HTERT RPE-1 (cell line): ENCODE measurements around the gene HPS4.

Experiments
- in situ Hi-C: fragments of 300-500 bp; cut with MboI; formaldehyde crosslinking; loops from 4 replicates; pipeline ENCODE4 v1.14.3; 2020; ENCODE audit warnings: low sequenced_read_pairs

HPS4 gene

DNA sequence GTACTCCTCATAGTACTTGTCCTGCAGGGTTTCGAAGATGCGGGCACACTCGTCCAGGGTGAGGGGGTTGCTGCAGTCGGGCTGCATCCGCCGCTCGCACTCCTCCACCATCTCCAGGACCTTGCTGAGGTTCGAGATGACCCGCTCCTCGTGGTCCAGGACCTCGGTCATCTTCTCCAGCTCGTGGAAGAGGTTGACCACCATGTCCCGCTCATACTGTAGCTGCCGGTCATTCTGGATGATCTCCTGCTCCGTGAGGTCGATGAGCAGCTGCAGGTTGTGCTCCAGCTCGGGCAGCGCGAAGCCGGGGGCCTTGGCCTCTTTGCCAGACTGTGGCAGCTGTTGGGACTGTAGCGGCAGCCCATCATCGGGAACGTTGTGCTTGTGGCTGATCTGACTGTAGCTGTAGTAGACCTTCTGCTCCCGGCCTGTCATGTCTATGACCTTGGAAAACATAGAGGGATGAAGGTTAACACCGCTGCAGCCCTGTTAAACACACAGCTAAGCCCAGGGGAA, 15.7 kb upstream of the HPS4 start:
- in situ Hi-C loops = no loop called here

DNA sequence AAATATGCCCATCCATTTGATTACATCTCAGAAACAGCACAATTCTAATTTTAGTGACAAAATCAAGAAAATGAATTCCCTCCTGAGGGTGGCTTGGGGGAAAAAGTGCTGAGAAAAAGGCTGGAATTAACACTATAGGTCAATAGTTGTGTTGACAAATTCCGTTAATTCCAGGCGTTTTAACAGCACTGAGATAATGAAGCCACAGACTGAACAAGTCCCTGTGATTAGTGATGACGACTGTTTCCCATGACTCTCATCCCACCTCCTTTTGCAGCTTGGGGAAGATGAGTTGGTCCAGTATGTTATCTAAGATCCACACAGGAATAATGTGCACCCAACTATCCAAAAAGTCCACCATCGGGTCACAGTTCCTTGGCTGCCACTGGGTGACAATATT, 12.9 kb upstream of the HPS4 start:
- in situ Hi-C loops = no loop called here

- in situ Hi-C loops = no loop called here
Observed at GRCh38 chr22:26494506-26494905, 10.9 kb upstream of the HPS4 start.

- in situ Hi-C loops = no loop called here
Observed at GRCh38 chr22:26492220-26492619, 8.6 kb upstream of the HPS4 start.

GRCh38 chr22:26489447-26490036, 6.0 kb upstream of the HPS4 start:
- in situ Hi-C loops = no loop called here

GRCh38 chr22:26487996-26488395, 4.4 kb upstream of the HPS4 start:
- in situ Hi-C loops = no loop called here

DNA sequence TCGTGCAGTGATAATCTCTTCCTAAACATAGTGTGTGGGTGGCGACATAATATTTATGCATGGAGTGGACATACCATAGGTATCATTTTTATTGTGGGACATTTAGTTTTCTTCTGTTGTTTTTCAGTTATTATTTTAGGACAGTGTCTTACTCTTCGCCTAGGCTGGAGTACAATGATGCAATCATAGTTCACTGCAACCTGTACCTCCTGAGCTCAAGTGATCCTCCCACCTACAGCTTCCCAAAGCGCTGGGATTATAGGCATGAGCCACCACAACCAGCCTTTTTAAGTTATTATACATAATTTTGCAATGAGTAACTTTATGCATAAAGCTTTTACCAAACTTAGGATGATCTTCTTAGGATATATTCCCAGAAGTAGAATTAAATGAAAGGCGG, 2.8 kb upstream of the HPS4 start:
- in situ Hi-C loops = no loop called here

GRCh38 chr22:26485806-26486390, 2.3 kb upstream of the HPS4 start:
- in situ Hi-C loops = no loop called here

DNA sequence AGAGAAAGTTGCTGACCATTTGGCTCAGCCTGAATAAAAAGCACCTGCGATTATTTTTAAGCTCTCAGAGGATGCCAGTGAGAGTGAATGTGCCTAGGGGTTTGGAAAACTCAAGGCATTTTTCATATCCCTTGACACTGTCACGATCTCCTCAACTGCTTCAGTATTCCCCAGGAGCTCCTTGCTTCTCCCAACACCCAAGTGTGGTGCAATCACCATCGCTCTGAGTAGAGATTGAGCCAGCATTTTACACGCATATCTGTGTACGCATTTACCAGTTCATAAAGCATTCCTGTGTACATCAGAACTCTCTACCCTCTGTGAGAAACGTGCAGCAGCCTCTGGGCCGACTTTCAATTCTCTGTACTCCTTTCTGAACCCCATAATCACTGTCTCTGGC, 1.4 kb upstream of the HPS4 start:
- in situ Hi-C loops = no loop called here

DNA sequence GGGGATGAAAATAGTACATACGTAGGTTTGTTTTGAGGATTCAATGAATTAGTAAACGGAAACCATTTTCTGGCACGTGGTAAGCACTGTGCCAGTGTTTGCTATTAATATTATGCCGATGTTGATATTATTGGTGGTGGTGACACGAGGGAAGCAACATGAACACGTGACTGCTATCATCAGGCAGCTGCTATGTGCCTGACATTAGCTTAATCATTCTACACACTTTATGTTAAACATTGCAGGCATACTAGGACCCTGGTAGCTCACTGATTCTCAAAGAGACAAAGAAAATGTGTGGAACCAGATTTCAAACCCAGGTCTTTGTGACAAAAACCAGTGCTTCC, 750 bp upstream of the HPS4 start:
- in situ Hi-C loops = no loop called here

GRCh38 chr22:26483043-26483438, 542 bp downstream of the HPS4 start:
- in situ Hi-C loops = no loop called here

DNA sequence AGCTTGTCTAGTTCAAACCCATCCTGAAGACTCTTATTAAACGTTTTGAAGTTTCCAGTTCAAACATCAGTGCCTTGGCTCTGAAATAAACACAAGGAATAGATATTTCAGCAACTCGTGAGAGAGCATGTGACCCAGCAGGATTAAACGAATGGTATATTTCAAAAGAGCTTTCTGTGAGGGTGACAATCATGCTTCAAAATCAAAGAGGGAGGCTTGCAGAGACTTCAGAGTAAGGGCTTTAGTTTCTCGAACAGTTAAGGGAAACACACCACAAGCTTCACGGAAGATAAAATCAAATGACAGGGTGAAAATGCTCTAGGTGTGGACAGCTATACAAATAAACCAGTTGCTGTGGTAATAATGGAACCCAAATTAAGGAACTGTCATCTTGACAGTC, 1.4 kb downstream of the HPS4 start:
- in situ Hi-C loops = no loop called here

DNA sequence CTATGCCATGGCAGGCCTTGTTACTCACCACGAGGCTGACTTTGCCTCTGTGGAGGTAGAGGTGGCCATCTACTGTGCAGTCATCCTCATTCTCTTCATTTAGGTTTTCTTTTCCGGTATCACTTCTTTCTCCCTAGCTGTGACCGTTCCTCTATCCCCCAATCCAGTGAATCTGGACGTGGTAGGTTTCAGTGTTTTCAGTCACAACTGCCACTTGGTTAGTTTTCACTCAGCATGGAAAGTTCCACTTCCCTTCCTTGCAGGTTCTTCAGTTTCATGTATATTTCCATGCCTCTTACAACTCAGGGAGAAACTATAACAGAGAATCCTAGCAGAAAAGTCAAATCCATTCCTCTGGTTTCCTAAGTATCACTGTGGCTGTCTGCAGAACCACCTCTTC, 1.9 kb downstream of the HPS4 start:
- in situ Hi-C loops = no loop called here

DNA sequence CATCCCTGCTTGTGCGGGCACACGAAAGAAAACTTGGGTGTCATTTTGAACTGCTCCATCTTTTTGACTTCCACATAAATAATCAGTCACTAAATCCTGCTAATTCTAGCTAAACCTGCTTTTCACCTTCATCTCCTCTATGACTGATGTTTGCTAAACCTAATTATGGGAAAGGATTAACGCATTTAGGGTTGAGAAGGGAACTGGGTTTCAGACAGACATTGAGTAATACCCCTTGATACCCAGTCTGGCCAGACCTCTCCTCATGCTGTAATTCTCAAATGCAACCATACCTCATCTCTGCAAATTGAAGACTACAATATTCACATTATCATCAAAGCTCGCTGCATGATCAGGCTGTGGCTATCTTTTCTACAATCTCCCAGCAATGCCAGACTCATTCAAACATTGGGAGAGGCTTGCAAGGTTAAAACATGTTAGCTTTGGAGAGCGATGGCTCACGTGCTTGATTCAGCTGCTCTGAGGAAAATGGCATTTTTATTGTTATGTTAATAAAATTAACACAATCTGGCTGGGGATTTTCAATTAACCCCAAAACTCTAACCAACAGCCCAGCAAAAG, 2.4 kb downstream of the HPS4 start:
- in situ Hi-C loops = no loop called here

DNA sequence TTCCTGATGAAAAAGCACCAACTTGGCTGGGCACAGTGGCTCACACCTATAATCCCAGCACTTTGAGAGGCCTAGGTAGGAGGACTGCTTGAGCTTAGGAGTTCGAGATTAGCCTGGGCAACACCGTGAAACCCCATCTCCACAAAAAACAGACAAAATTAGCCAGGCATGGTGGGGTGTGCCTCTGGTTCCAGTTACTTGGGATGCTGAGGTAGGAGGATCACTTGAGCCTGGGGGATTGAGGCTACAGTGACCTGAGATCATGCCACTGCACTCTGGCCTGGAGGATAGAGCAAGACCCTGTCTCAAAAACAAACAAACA, 3.0 kb downstream of the HPS4 start:
- in situ Hi-C loops = no loop called here

DNA sequence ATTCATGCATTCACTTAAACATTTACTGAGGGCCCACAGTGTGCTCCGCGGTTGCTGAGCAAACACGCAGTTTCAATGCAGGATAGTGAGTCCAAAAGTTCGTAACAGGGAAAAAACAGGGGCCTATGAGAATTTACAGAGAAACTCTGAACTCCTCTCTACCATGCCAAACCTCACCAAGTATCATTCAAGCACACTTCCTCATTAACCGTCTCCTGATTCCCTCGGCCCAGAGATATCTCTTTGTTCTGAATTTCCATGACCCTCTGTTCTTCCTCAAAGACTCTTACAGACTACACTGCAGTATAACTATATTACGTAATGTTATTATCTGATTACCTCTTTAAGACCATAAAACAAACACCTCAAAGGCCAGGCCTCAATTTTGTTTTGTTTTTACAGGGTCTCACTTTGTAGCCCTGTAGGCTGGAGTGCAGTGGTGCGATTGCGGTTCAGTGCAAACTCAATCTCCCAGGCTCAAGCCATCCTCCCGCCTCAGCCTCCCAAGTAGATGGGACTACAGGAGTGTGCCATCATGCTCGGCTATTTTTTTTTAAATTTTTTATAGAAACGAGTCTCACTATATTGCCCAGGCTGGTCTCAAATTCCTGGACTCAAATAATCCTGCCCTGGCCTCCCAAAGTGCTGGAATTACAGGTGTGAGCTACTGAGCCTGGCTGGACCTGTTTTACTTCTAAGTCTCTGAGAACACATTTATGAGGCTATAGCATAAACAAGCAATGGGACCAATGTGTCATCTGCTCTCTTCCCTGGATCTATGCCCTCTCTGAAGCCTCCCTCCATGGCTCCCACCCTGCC, 3.6 kb downstream of the HPS4 start:
- in situ Hi-C loops = no loop called here

DNA sequence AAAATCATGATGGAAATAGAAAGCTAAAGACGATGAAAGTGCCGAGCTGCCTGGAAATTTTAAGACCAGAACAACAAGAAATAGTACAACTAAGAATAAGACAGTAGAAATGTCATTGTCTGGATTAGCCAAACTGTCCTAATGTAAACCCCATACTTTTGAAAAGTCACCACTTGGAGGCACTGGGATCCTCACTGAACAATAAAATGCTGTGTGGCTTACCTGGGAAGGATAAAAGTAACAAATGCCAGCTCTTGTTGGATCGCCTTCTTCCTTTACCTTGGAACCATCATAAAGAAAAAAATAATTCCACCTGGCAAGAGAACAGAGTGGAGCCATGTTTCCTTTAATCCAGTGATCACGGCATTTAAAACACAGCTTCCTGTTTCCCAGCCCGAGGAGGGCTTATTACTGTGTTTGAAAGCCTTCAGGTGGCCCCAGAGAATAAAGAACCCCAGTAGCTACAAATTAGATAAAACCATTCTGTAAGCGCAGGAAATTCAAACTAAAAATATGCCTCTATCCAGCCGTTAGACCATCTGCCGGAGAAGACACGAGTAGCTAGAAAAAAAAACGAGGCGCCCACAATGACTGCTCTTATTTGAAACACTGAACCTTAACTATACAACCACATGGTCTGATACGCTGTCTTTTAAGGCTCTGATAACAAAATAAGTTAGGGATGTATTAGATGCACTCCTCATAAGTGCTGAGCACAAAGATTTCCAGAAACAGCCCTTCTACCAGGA, 4.4 kb downstream of the HPS4 start:
- in situ Hi-C loops = no loop called here

GRCh38 chr22:26477341-26477731, 6.2 kb downstream of the HPS4 start:
- in situ Hi-C loops = no loop called here

DNA sequence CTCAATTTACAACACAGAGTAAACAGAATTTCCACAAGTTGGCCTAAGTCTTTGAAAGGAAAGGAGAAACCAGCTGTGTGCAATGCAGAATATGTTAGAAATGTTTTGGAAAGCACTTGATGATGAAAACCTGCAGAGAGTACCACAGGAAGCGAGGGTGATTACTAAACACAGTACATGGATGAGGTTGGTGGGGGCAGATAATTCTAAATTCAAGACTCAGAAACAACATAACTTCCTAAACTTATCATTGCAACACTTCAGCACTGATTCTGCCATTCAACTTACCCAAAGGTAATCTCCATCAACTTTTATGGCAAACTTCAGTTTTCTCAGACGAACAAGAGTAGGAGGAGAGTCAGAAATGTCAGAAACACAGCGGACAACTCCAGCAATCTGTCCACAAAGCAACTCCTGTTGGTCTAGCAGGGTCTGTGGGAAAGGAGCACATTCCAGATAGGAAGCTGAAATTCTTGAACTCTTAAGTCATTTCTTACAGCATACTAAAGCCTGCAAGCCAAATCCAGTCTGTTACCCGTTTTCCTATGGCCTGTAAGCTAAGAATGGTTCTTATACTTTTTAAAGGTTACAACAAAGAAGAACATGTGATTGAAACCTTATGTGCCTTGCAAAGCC, 6.8 kb downstream of the HPS4 start:
- in situ Hi-C loops = no loop called here

DNA sequence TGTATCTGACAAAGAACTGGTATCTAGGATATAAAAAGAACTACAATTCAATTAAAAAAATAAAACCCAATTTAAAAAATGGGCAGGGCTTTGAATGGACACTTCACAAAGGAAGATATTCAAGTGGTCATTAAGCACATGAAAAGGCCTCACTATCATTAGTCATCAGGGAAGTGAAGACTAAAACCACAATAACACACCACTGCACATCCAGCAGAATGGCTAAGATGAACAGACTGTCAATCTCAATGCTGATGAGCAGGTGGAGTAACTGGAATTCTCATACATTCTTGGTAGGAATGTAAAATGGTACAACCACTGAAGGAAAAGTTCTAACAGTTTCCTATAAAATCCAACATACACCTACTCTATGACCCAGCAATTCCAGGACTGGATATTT, 8.9 kb downstream of the HPS4 start:
- in situ Hi-C loops = no loop called here

GRCh38 chr22:26471522-26471921, 12.1 kb downstream of the HPS4 start:
- in situ Hi-C loops = no loop called here
